Karpas-422 (cell line): ENCODE results near the gene CST6. TPM values are rescaled to one million over a fixed set of nuclear protein-coding genes. Genes with fewer than 3 reads are reported as not detected.

ENCODE experiments used
- DNase-seq: peaks from one replicate; pipeline ENCODE4 v3.0.0-alpha.2; 2015
- H2AFZ ChIP-seq: fragments of 200-600 bp; sonication (generic); 2 replicates; pipeline ENCODE4 v1.6.1; 2014; ENCODE audit warnings: antibody characterized with exemption, low read length, mixed read lengths
- H3K27ac ChIP-seq: fragments of 200-600 bp; sonication (generic); 2 replicates; pipeline ENCODE4 v1.5.1; 2014; ENCODE audit warnings: mild to moderate bottlenecking, low read length, moderate library complexity
- H3K27me3 ChIP-seq: fragments of 200-600 bp; sonication (generic); 2 replicates; pipeline ENCODE4 v1.6.1; 2014; ENCODE audit warnings: low read length, mixed read lengths
- H3K36me3 ChIP-seq: fragments of 200-600 bp; sonication (generic); 2 replicates; pipeline ENCODE4 v1.6.1; 2014; ENCODE audit warnings: low read length, mixed read lengths; ENCODE audit not compliant: insufficient read depth
- H3K4me1 ChIP-seq: fragments of 200-600 bp; sonication (generic); 2 replicates; pipeline ENCODE4 v1.6.1; 2014; ENCODE audit warnings: mild to moderate bottlenecking, low read length, mixed read lengths
- H3K4me2 ChIP-seq: fragments of 200-600 bp; sonication (generic); 2 replicates; pipeline ENCODE4 v1.6.1; 2014; ENCODE audit warnings: low read length, low read depth, mild to moderate bottlenecking; ENCODE audit not compliant: poor library complexity, severe bottlenecking
- H3K4me3 ChIP-seq: fragments of 200-600 bp; sonication (generic); 2 replicates; pipeline ENCODE4 v1.5.1; 2014; ENCODE audit warnings: mild to moderate bottlenecking, antibody characterized with exemption, low read length, mixed read lengths
- H3K79me2 ChIP-seq: fragments of 200-600 bp; sonication (generic); 2 replicates; pipeline ENCODE4 v1.6.1; 2014; ENCODE audit warnings: mild to moderate bottlenecking, low read length, mixed read lengths
- H3K9ac ChIP-seq: fragments of 200-600 bp; sonication (generic); 2 replicates; pipeline ENCODE4 v1.6.0; 2014; ENCODE audit warnings: low read length
- H3K9me2 ChIP-seq: fragments of 200-600 bp; sonication (generic), shearing (Covaris generic); replicated peaks from 2 replicates; pipeline ENCODE4 v1.6.0; 2014; ENCODE audit warnings: mild to moderate bottlenecking, low read length, moderate library complexity; ENCODE audit not compliant: insufficient read depth
- H3K9me3 ChIP-seq: fragments of 300-700, 200-600 bp; sonication (generic); 2 replicates; pipeline ENCODE4 v1.6.1; 2014; ENCODE audit warnings: low read length, mixed read lengths
- H4K20me1 ChIP-seq: fragments of 200-600 bp; sonication (generic); 2 replicates; pipeline ENCODE4 v1.6.1; 2014; ENCODE audit warnings: mild to moderate bottlenecking, antibody characterized with exemption, low read length, low read depth; ENCODE audit not compliant: insufficient read depth
- total RNA-seq: library from RNA; depleted of rRNA; stranded (reverse); fragments of >200 nt; shearing (Covaris generic); gene quantifications from 2 replicates; pipeline ENCODE4 v1.2.3, GENCODE V29; 2014; ENCODE audit warnings: low replicate concordance

Gene CST6
- total RNA-seq, 1 experiment from 2014 or later = not detected

DNA sequence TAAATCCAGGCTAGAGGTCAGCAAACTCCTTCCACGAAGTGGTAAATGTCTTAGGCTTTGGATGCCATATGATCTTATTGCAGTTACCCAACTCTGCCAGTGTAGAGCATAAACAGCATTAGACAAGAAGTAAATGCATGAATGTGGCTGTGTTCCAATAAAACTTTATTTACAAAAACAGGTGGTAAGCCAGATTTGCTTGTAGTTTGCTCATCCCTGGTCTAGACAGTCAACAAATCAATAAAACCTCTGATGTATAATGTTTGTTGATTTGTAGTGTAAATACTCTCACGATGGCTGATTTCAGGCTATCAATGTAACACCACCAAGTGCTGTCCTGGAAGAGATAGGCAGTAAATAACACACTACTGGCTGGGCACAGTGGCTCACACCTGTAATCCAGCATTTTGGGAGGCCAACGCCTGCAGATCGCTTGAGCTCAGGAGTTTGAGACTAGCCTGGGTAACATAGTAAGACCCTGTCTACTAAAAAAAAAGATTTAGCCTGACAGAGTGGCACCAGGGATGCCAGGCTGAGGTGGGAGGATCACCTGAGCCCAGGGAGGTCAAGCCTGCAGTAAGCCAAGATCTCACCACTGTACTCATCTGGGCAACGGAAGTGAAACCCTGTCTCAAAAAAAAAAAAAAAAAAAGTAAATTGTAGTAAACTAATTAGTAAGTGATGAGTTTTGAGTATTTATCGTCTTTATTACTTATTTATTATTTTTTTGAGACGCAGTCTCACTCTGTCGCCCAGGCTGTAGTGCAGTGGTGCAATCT lies 21.3 kb downstream of the CST6 start:
- no peaks in the 10 kb centered on the region for H3K4me1 ChIP-seq
- no peaks in the 10 kb centered on the region for H3K27me3 ChIP-seq
- H3K9ac ChIP-seq = no peak overlapping the region
- no peaks in the 10 kb centered on the region for H3K9me3 ChIP-seq
- no peaks in the 10 kb centered on the region for H4K20me1 ChIP-seq
- no peak overlapping the region for H3K4me3 ChIP-seq
- no peaks in the 10 kb centered on the region for H3K9me2 ChIP-seq
- no peaks in the 10 kb centered on the region for H3K36me3 ChIP-seq
- H2AFZ ChIP-seq = no peak overlapping the region
- no peak for DNase-seq
- H3K79me2 ChIP-seq = no peaks in the 10 kb centered on the region
- no peak overlapping the region for H3K4me2 ChIP-seq
- H3K27ac ChIP-seq = no peak overlapping the region

DNA sequence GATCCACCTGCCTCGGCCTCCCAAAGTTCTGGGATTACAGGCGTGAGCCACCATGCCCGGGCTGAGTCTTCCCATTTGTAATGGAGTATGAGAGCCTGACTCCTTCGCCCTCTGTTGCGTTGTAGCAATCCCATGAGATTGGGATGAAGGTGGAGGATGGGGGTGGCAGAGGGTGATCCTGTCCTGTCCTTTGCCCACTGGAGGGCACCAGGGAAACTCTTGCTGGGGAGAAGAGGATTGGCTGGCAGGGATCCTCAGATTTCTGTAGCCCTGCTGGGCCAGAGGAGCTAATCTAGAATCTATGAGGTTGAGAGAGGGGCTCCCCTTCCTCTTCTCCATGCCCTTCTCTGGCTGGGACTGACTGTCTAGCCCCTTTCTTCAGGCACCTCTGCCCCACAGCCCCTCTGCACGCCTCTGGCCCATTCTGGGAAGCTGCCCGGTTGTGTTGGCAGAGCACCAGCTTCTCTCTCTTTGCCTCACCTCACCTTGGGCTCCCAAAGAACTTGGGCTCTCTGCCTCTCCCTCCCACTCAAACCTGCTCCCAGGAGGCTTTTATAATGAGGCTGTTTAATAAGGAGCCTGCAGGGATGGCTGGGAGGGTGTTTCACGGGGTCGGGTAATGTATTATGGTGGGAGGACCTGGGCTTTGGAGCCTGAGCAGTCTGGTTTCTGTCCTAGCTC lies 24.0 kb downstream of the CST6 start:
- no peaks in the 10 kb centered on the region for H3K9me2 ChIP-seq
- no peaks in the 10 kb centered on the region for H3K79me2 ChIP-seq
- no peak overlapping the region for H2AFZ ChIP-seq
- H3K4me3 ChIP-seq = no peak overlapping the region
- H4K20me1 ChIP-seq = no peaks in the 10 kb centered on the region
- no peaks in the 10 kb centered on the region for H3K27me3 ChIP-seq
- no peaks in the 10 kb centered on the region for H3K36me3 ChIP-seq
- H3K4me2 ChIP-seq = no peak overlapping the region
- H3K9ac ChIP-seq = no peak overlapping the region
- DNase-seq = no peak
- H3K4me1 ChIP-seq = no peaks in the 10 kb centered on the region
- no peak overlapping the region for H3K27ac ChIP-seq
- no peaks in the 10 kb centered on the region for H3K9me3 ChIP-seq

DNA sequence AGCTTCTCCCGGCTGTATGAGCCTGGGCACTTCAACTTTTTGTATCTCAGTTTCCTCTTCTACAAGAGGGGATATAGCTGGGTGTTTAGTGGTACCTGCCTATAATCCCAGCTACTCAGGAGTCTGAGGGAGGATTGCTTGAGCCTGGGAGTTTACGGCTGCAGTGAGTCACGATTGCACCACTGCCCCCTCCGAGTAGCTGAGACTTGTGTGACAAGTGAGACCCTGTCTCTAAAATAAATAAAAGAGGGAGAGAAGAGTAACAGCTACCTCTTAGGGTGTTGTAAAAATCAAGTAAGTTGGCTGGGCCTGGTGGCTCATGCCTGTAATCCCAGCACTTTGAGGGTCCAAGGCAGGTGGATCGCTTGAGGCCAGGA lies 24.5 kb downstream of the CST6 start:
- H3K9me2 ChIP-seq = no peaks in the 10 kb centered on the region
- no peaks in the 10 kb centered on the region for H3K9me3 ChIP-seq
- H3K36me3 ChIP-seq = no peaks in the 10 kb centered on the region
- H3K4me1 ChIP-seq = no peaks in the 10 kb centered on the region
- H3K27ac ChIP-seq = no peak overlapping the region
- no peak overlapping the region for H3K4me3 ChIP-seq
- no peak overlapping the region for H3K4me2 ChIP-seq
- no peak for DNase-seq
- no peaks in the 10 kb centered on the region for H3K79me2 ChIP-seq
- H3K9ac ChIP-seq = no peak overlapping the region
- H4K20me1 ChIP-seq = no peaks in the 10 kb centered on the region
- no peak overlapping the region for H2AFZ ChIP-seq
- H3K27me3 ChIP-seq = no peaks in the 10 kb centered on the region

DNA sequence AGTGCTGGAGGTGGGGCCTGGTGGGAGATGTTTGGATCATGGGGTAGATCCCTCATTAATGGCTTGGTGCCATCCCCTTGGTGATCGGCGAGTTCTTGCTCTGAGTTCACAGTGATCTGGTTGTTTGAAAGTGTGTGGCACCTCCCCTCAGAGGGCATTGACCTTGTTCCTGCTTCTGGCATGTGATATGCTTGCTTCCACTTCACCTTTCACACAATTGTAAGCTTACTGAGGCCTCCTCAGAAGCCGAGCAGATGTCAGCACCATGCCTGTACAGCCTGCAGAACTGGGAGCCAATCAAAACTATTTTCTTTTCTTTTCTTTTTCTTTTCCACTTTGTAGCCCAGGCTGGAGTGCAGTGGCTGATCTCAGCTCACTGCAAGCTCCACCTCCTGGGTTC lies 25.5 kb downstream of the CST6 start:
- Histone ChIP-seq H3K4me2 (no peak overlapping the region), H3K4me1 (no peaks in the 10 kb centered on the region), H4K20me1 (no peaks in the 10 kb centered on the region), H3K27ac (no peak overlapping the region), H2AFZ (no peak overlapping the region), H3K9ac (no peak overlapping the region), H3K9me2 (no peaks in the 10 kb centered on the region), H3K36me3 (no peaks in the 10 kb centered on the region), H3K4me3 (no peak overlapping the region), H3K79me2 (no peaks in the 10 kb centered on the region), H3K27me3 (no peaks in the 10 kb centered on the region), H3K9me3 (no peaks in the 10 kb centered on the region)
- DNase-seq = no peak

DNA sequence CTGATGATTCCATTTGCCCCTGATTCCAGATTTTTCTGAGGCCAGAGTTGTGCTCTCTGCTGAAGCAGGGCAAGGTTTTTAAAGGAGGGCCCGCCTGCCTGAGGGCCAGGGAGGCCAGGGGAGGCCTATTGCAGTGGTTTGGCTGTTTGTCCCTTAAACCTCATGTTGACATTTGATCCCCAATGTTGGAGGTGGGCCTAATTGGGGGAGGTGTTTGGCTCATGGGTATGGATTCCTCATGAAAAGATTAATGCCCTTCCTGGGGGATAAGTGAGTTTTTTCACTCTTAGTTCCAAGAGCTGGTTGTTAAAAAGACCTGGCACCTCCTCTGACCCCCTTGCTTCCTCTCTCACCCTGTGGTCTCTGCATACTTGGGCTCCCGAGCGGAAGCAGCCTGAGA lies 28.0 kb downstream of the CST6 start:
- H3K9ac ChIP-seq = no peak overlapping the region

DNA sequence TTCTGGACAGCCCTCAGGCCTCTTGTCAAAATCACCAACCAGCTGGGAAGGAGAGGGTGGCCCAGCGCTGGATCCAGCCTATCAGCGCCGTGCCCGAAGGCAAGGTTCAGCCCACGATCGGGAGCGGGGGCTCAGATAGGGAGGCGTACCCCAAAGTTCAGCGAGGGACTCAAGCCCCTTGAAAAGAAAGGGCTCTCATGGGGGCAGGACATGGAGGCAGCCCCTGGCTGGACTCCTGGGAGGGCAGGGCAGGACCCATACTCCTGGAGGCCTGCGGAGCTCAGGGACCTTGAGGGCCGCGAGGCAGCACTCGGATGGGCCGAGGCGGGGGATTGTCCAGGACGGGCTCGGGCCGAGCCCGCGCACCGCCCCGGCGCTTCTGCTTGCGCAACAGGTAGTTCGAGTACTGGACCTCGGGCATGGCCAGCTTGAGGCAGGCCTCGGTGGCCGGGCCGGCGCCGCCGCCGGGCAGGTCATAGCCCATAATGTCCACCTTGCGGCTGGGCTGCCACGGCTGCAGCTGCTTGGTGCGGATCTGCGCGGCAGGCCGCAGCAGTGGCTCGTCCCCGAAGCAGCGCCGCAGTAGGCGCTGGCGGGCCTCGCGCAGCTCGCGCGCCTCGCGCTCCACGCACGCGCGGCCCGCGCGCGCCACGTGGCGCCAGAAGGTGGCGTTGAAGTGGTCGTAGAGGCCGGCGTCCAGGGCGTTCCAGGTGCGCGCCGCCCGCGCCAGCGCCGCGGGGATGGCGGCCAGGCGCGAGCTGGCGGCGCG lies 30.6 kb downstream of the CST6 start:
- H3K27me3 ChIP-seq = no peaks in the 10 kb centered on the region
- H3K36me3 ChIP-seq = no peaks in the 10 kb centered on the region
- H3K79me2 ChIP-seq = no peaks in the 10 kb centered on the region
- no peak for DNase-seq
- H3K4me3 ChIP-seq = no peak overlapping the region
- no peak overlapping the region for H2AFZ ChIP-seq
- H3K4me1 ChIP-seq = peaks cover 18% of the 10 kb centered on the region
- H3K9ac ChIP-seq = no peak overlapping the region
- no peak overlapping the region for H3K27ac ChIP-seq
- no peaks in the 10 kb centered on the region for H4K20me1 ChIP-seq
- no peaks in the 10 kb centered on the region for H3K9me3 ChIP-seq
- no peaks in the 10 kb centered on the region for H3K9me2 ChIP-seq
- no peak overlapping the region for H3K4me2 ChIP-seq

More for the DNA sequence above, 28.0 kb downstream of the CST6 start:
- Histone ChIP-seq H3K9me2 (no peaks in the 10 kb centered on the region), H3K79me2 (no peaks in the 10 kb centered on the region), H2AFZ (no peak overlapping the region), H3K36me3 (no peaks in the 10 kb centered on the region), H4K20me1 (no peaks in the 10 kb centered on the region), H3K4me2 (no peak overlapping the region), H3K27ac (no peak overlapping the region), H3K4me1 (peaks cover 7% of the 10 kb centered on the region), H3K4me3 (no peak overlapping the region), H3K27me3 (no peaks in the 10 kb centered on the region), H3K9me3 (no peaks in the 10 kb centered on the region)
- DNase-seq = no peak

DNA sequence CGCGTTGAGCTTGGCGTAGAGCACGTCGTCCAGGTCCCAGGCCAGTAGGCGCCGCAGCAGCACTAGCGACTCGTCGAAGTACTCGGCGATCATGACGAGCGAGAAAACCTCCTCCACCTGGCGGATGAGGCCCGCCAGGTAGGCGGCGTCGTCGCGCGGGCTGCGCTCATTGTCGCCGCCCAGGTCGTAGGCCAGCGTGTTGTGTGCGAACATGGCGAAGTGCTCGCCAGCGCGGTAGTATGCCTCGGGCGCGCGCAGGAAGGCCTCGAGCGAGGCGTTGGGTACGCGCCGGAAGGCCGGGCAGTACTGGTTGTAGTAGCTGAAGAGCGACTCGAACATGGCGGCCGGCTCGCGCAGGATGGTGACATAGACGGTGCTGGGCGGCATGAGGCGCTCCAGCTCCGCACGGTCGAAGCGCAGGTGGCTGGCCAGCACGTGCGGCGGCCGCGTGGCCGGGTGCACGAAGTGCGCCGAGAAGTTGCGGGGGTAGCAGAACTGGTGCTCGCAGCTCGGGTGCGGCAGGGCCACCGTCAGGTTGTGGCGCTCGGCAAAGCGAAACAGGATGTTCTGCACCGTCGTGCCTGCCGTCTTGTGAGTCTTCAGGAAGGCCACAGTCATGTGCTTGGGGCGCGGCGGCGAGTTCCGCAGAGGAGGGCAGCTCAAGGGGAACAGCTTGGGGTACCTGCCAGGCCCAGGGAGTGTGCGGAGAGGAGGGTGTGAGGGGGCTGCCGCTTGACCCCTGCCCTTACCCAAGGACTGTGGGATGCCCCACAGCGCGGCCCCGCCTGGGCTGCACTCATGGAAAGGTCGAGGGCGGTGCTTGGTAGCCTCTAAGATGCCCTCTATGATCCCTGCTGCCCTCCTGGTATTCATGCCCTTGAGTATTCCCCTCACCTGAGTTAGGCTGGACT lies 31.4 kb downstream of the CST6 start:
- H3K4me3 ChIP-seq = no peak overlapping the region
- no peaks in the 10 kb centered on the region for H3K27me3 ChIP-seq
- H3K4me2 ChIP-seq = no peak overlapping the region
- no peaks in the 10 kb centered on the region for H4K20me1 ChIP-seq
- no peak overlapping the region for H3K9ac ChIP-seq
- H3K9me3 ChIP-seq = no peaks in the 10 kb centered on the region
- H3K4me1 ChIP-seq = peaks cover 21% of the 10 kb centered on the region
- no peaks in the 10 kb centered on the region for H3K36me3 ChIP-seq
- no peaks in the 10 kb centered on the region for H3K79me2 ChIP-seq
- no peak overlapping the region for H2AFZ ChIP-seq
- H3K9me2 ChIP-seq = no peaks in the 10 kb centered on the region
- no peak overlapping the region for H3K27ac ChIP-seq
- no peak for DNase-seq
